BLaER1 treated with 17β-estradiol and CSF1 and Interleukin-3, amounts not matched to agents 10 nM and 100 nM (cell line): ENCODE measurements around the gene MEX3A.

Experiments used
- H3K27ac ChIP-seq, 11 experiments: shearing (Covaris generic); formaldehyde crosslinking; 2 replicates each; pipeline ENCODE4 v1.8.1; 2022
- H3K27me3 ChIP-seq, 11 experiments: shearing (Covaris generic); formaldehyde crosslinking; 2 replicates each; pipeline ENCODE4 v1.8.1; 2022
- H3K36me3 ChIP-seq, 11 experiments: shearing (Covaris generic); formaldehyde crosslinking; 2 replicates each; pipeline ENCODE4 v1.8.1; 2022
- H3K4me1 ChIP-seq, 10 experiments: shearing (Covaris generic); formaldehyde crosslinking; 2 replicates each; pipeline ENCODE4 v1.8.1; 2022
- H3K4me2 ChIP-seq, 11 experiments: shearing (Covaris generic); formaldehyde crosslinking; 2 replicates each; pipeline ENCODE4 v1.8.1; 2022
- H3K4me3 ChIP-seq, 10 experiments: shearing (Covaris generic); formaldehyde crosslinking; 2 replicates each; pipeline ENCODE4 v1.8.1; 2022
- H3K9ac ChIP-seq, 11 experiments: shearing (Covaris generic); formaldehyde crosslinking; 2 replicates each; pipeline ENCODE4 v1.8.1; 2022
- H3K9me3 ChIP-seq, 11 experiments: shearing (Covaris generic); formaldehyde crosslinking; replicated peaks in 1 of 11; 2 replicates each; pipeline ENCODE4 v1.8.1; 2022
- H4K20me1 ChIP-seq, 11 experiments: shearing (Covaris generic); formaldehyde crosslinking; 2 replicates each; pipeline ENCODE4 v1.8.1; 2022
- Cebpa-rat ChIP-seq, 11 experiments: shearing (Covaris generic); IDR thresholded peaks; 2 replicates each; pipeline ENCODE4 v1.8.1; 2022

The MEX3A gene

DNA sequence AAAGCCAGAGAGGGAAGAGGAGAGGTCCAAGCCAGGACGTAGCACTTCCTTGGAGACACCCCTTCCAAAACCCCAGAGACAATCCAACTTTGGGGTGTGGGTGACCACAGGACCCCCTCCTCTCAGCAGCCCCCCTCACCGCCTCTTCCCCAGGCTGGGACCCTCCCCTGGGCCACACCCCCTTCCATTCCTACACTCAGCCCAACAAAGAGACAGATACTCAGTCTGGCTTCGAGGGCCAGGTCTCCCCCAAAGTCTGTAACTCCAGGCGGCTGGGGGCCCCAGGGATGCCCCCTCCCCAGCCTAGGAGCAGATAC lies 1.4 kb downstream of the MEX3A start:
- H3K27me3 ChIP-seq = no peaks in the 10 kb centered on the region
- H3K9ac ChIP-seq = peak overlapping the region; percentile 74 to 92 (median 84)
- peak overlapping the region; percentile 69 to 86 (median 76) for H3K4me3 ChIP-seq
- H3K27ac ChIP-seq = peak overlapping the region in 9 of 11 experiments; percentile 50 to 86 (median 81); a peak in 18 of 22 replicates
- peaks cover 0 to 55% (median 49%) of the 10 kb centered on the region in 11 experiments; a peak in 16 of 22 replicates for H4K20me1 ChIP-seq
- peak overlapping the region; percentile 95 to 99 (median 97) for H3K4me2 ChIP-seq
- H3K36me3 ChIP-seq = peaks cover 0 to 24% (median 19%) of the 10 kb centered on the region in 11 experiments; a peak in 19 of 22 replicates
- H3K4me1 ChIP-seq = peaks cover 49 to 82% (median 78%) of the 10 kb centered on the region in 10 experiments
- no peak for TF ChIP-seq Cebpa-rat (IDR thresholded peaks at IDR 0.05)
- no peaks in the 10 kb centered on the region for H3K9me3 ChIP-seq

- no peak for TF ChIP-seq Cebpa-rat (IDR thresholded peaks at IDR 0.05)
- peaks cover 49 to 86% (median 81%) of the 10 kb centered on the region in 10 experiments for H3K4me1 ChIP-seq
- peak overlapping the region; percentile 69 to 86 (median 76); a peak in 18 of 20 replicates for H3K4me3 ChIP-seq
- peak overlapping the region in 9 of 11 experiments; percentile 50 to 86 (median 81); a peak in 15 of 22 replicates for H3K27ac ChIP-seq
- peaks cover 0 to 60% (median 54%) of the 10 kb centered on the region in 11 experiments; a peak in 16 of 22 replicates for H4K20me1 ChIP-seq
- peak overlapping the region; percentile 74 to 92 (median 84); a peak in 20 of 22 replicates for H3K9ac ChIP-seq
- no peaks in the 10 kb centered on the region for H3K9me3 ChIP-seq
- H3K36me3 ChIP-seq = peaks cover 0 to 29% (median 24%) of the 10 kb centered on the region in 11 experiments; a peak in 19 of 22 replicates
- H3K27me3 ChIP-seq = no peaks in the 10 kb centered on the region
- H3K4me2 ChIP-seq = peak overlapping the region; percentile 95 to 99 (median 97)
These were observed 1.9 kb downstream of the MEX3A start for GRCh38 chr1:156080241-156080862.

- no peaks in the 10 kb centered on the region for H3K9me3 ChIP-seq
- H3K27ac ChIP-seq = 0 out of 22 replicates have a peak overlapping the region, but pooled peaks of 1 of the 11 experiments have one; percentile 17
- TF ChIP-seq Cebpa-rat (IDR thresholded peaks at IDR 0.05) = no peak
- H3K4me1 ChIP-seq = peaks cover 49 to 86% (median 81%) of the 10 kb centered on the region in 10 experiments
- H4K20me1 ChIP-seq = peaks cover 0 to 66% (median 60%) of the 10 kb centered on the region in 11 experiments; a peak in 16 of 22 replicates
- peak overlapping the region in 10 of 11 experiments; percentile 95 to 99 (median 97); a peak in 19 of 22 replicates for H3K4me2 ChIP-seq
- peak overlapping the region in 8 of 10 experiments; percentile 76 to 86 (median 78); a peak in 14 of 20 replicates for H3K4me3 ChIP-seq
- H3K36me3 ChIP-seq = peaks cover 0 to 35% (median 29%) of the 10 kb centered on the region in 11 experiments; a peak in 19 of 22 replicates
- H3K27me3 ChIP-seq = no peaks in the 10 kb centered on the region
- peak overlapping the region in 7 of 11 experiments; percentile 82 to 92 (median 90); a peak in 11 of 22 replicates for H3K9ac ChIP-seq
These were observed 2.5 kb downstream of the MEX3A start for GRCh38 chr1:156079762-156080161.

GRCh38 chr1:156078728-156079127 lies 3.5 kb downstream of the MEX3A start:
- no peak for TF ChIP-seq Cebpa-rat (IDR thresholded peaks at IDR 0.05)
- peak overlapping the region in 9 of 11 experiments; percentile 17 to 99 (median 96); a peak in 18 of 22 replicates for H3K4me2 ChIP-seq
- no peak overlapping the region for H3K4me3 ChIP-seq
- H3K9ac ChIP-seq = peak overlapping the region in 8 of 11 experiments; percentile 5 to 54 (median 32); a peak in 12 of 22 replicates
- H3K9me3 ChIP-seq = no peaks in the 10 kb centered on the region
- peaks cover 42 to 80% (median 76%) of the 10 kb centered on the region in 10 experiments for H3K4me1 ChIP-seq
- H4K20me1 ChIP-seq = peaks cover 0 to 73% (median 63%) of the 10 kb centered on the region in 11 experiments; a peak in 16 of 22 replicates
- H3K27me3 ChIP-seq = no peaks in the 10 kb centered on the region
- peaks cover 0 to 42% (median 33%) of the 10 kb centered on the region in 11 experiments; a peak in 19 of 22 replicates for H3K36me3 ChIP-seq
- peak overlapping the region in 4 of 11 experiments; percentile 5 to 51 (median 22); a peak in 4 of 22 replicates for H3K27ac ChIP-seq

DNA sequence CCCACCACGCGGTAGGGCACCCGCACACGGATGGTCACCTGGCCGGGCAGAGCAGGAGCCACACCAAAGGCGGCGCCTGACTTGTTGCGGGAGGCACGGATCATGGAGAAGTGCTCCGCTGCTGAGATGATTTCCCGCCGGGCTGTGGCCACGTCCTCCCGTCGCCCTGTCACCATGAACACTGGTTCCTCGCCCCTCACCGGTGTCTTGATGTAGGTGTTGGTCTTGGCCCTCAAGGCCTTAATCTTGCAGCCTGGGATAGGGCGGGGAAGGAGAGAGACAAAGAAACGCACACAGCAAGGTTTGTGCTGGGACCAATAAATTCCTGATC lies 4.9 kb downstream of the MEX3A start:
- H3K27ac ChIP-seq = peak overlapping the region in 3 of 11 experiments; percentile 50 to 65 (median 64); a peak in 4 of 22 replicates
- H3K4me2 ChIP-seq = peak overlapping the region; percentile 60 to 99 (median 82); a peak in 13 of 22 replicates
- H3K9me3 ChIP-seq = no peaks in the 10 kb centered on the region
- H3K4me1 ChIP-seq = peaks cover 35 to 79% (median 73%) of the 10 kb centered on the region in 10 experiments
- H4K20me1 ChIP-seq = peaks cover 0 to 85% (median 70%) of the 10 kb centered on the region in 11 experiments; a peak in 16 of 22 replicates
- peaks cover 0 to 54% (median 43%) of the 10 kb centered on the region in 11 experiments; a peak in 19 of 22 replicates for H3K36me3 ChIP-seq
- H3K27me3 ChIP-seq = no peaks in the 10 kb centered on the region
- H3K9ac ChIP-seq = 0 out of 22 replicates have a peak overlapping the region, but pooled peaks of 1 of the 11 experiments have one; percentile 12
- no peak overlapping the region for H3K4me3 ChIP-seq
- no peak for TF ChIP-seq Cebpa-rat (IDR thresholded peaks at IDR 0.05)

- Histone ChIP-seq H3K27ac (peak overlapping the region in 10 of 11 experiments; percentile 27 to 65 (median 50); a peak in 19 of 22 replicates), H3K4me2 (peak overlapping the region; percentile 60 to 99 (median 82)), H3K36me3 (peaks cover 0 to 54% (median 45%) of the 10 kb centered on the region in 11 experiments; a peak in 19 of 22 replicates), H3K4me1 (peaks cover 35 to 82% (median 75%) of the 10 kb centered on the region in 10 experiments), H3K9ac (peak overlapping the region; percentile 41 to 72 (median 57); a peak in 20 of 22 replicates), H3K4me3 (peak overlapping the region in 9 of 10 experiments; percentile 23 to 64 (median 46); a peak in 16 of 20 replicates), H3K9me3 (no peaks in the 10 kb centered on the region), H4K20me1 (peaks cover 0 to 87% (median 70%) of the 10 kb centered on the region in 11 experiments; a peak in 16 of 22 replicates), H3K27me3 (no peaks in the 10 kb centered on the region)
- no peak for TF ChIP-seq Cebpa-rat (IDR thresholded peaks at IDR 0.05)
These were observed 5.4 kb downstream of the MEX3A start for GRCh38 chr1:156076609-156077429.

GRCh38 chr1:156075775-156076204 lies 6.5 kb downstream of the MEX3A start:
- no peaks in the 10 kb centered on the region for H3K27me3 ChIP-seq
- H3K27ac ChIP-seq = peak overlapping the region in 7 of 11 experiments; percentile 4 to 64 (median 49); a peak in 9 of 22 replicates
- peak overlapping the region; percentile 60 to 99 (median 82) for H3K4me2 ChIP-seq
- H3K9me3 ChIP-seq = no peaks in the 10 kb centered on the region
- H4K20me1 ChIP-seq = peaks cover 0 to 88% (median 68%) of the 10 kb centered on the region in 11 experiments; a peak in 16 of 22 replicates
- H3K4me1 ChIP-seq = peaks cover 29 to 89% (median 80%) of the 10 kb centered on the region in 10 experiments
- peaks cover 0 to 54% (median 45%) of the 10 kb centered on the region in 11 experiments; a peak in 19 of 22 replicates for H3K36me3 ChIP-seq
- no peak for TF ChIP-seq Cebpa-rat (IDR thresholded peaks at IDR 0.05)
- H3K4me3 ChIP-seq = peak overlapping the region in 4 of 10 experiments; percentile 46 to 64 (median 52); a peak in 7 of 20 replicates
- H3K9ac ChIP-seq = peak overlapping the region in 10 of 11 experiments; percentile 41 to 72 (median 55); a peak in 14 of 22 replicates

- Histone ChIP-seq H3K9ac (peak overlapping the region in 7 of 11 experiments; percentile 25 to 72 (median 57); a peak in 8 of 22 replicates), H3K4me2 (peak overlapping the region; percentile 60 to 99 (median 82)), H3K4me1 (peaks cover 27 to 89% (median 80%) of the 10 kb centered on the region in 10 experiments), H3K27me3 (no peaks in the 10 kb centered on the region), H3K36me3 (peaks cover 0 to 54% (median 45%) of the 10 kb centered on the region in 11 experiments; a peak in 19 of 22 replicates), H4K20me1 (peaks cover 0 to 81% (median 62%) of the 10 kb centered on the region in 11 experiments; a peak in 16 of 22 replicates), H3K4me3 (no peak overlapping the region), H3K27ac (peak overlapping the region in 2 of 11 experiments; percentile 42 to 64; a peak in 2 of 22 replicates), H3K9me3 (no peaks in the 10 kb centered on the region)
- TF ChIP-seq Cebpa-rat (IDR thresholded peaks at IDR 0.05) = no peak
These were observed 7.1 kb downstream of the MEX3A start for GRCh38 chr1:156075162-156075561.
